ENCODE measurements around the gene GLTPD2. TPM values are rescaled to one million over a fixed set of nuclear protein-coding genes. Genes with fewer than 3 reads are reported as not detected.

The GLTPD2 gene
- total RNA-seq, 1 experiment from 2014 or later: not detected

DNA sequence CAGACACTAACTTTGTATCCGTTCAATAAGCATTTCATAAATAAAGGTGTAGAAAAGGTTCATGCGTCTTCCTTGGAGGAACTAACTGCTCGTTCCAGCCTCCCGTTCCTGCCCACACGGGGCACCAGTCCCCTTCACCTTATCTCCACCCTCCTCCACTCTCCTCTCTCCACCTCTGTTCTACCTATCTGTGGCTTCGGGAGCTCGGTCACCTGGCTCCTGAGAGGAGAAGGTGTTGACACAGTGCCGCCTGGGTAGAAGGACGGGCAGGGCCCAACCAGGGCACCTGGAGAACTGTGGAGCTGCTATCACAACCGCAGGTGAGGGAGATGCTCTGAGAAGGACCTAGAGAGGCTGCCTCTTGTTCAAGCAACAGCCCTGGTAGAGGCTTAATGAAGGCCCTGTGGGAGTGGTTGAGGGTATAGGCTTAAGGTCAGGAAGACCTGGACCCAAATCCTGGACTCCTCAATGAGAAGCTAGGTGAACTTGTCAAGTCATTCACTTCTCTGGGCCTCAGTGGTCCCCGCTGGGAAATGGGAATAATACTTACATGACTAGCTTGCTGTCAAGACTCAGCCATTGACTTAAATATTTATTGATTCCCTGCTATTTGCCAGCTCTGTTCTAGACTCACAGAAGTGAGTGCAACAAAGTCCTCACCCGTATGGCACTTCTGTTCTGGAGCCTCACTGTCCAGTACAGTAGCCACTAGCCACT lies 34.8 kb downstream of the GLTPD2 start:
- no peaks in the 10 kb centered on the region for H3K4me1 ChIP-seq (ENCODE audit: control insufficient read depth in 1 of 2, insufficient read depth in 2 of 2, low read length in 2 of 2)
- H3K9me2 ChIP-seq (ENCODE audit: insufficient read depth): no peaks in the 10 kb centered on the region
- H3K27me3 ChIP-seq (ENCODE audit: insufficient read depth, low read length): no peaks in the 10 kb centered on the region
- no peaks in the 10 kb centered on the region for H3K9me3 ChIP-seq (ENCODE audit: control insufficient read depth in 1 of 2, insufficient read depth in 1 of 2, low read depth in 1 of 2, low read length in 2 of 2)
- H3K36me3 ChIP-seq (ENCODE audit: control insufficient read depth in 1 of 2, insufficient read depth in 2 of 2, low read length in 2 of 2): no peaks in the 10 kb centered on the region; a peak in 1 of 4 replicates
- ChIA-PET POLR2A (interaction anchor here (0.6 kb wide), 1 partner anchor 47 kb away, joined by 3 read pairs; no protein-coding TSS in a partner anchor), CTCF (interaction anchor here (0.8 kb wide), 1 partner anchor 33 kb away, joined by 3 read pairs; no protein-coding TSS in a partner anchor), RAD21 (ENCODE audit: low non-redundant PET in 1 of 2, low total read pairs in 2 of 2, uncharacterized antibody in 2 of 2, unreplicated experiment in 2 of 2) (no interaction called here)
- H2AFZ ChIP-seq (ENCODE audit: low read depth, low read length, poor library complexity, severe bottlenecking): no peak overlapping the region
- H4K20me1 ChIP-seq (ENCODE audit: insufficient read depth): no peaks in the 10 kb centered on the region
- DNase-seq (ENCODE audit: low read depth, low spot score) (no peak), ATAC-seq (0 out of 2 replicates have a peak, but pooled peaks have one; percentile 20)
- H3K27ac ChIP-seq (ENCODE audit: low read depth, low read length): no peak overlapping the region
- H3K9ac ChIP-seq (ENCODE audit: low read length): no peak overlapping the region
- H3K4me3 ChIP-seq (replicated peaks in 1 of 2; ENCODE audit: low read depth in 1 of 2, low read length in 2 of 2): no peak overlapping the region
- TF ChIP-seq CTCF (IDR thresholded peaks at IDR 0.05 in 2 of 3, conservative IDR thresholded peaks at IDR 0.05 in 1 of 3; ENCODE audit: borderline replicate concordance in 1 of 3, insufficient read depth in 1 of 3, low read depth in 2 of 3, low read length in 2 of 3) (no peak), TCF7L2 (IDR thresholded peaks at IDR 0.05; ENCODE audit: borderline replicate concordance, extremely low read depth, insufficient read depth, insufficient read length) (no peak), CBX3 (IDR thresholded peaks at IDR 0.05; ENCODE audit: low read depth) (no peak), RAD21 (IDR thresholded peaks at IDR 0.05; ENCODE audit: low read depth) (no peak)
- no peak overlapping the region for H3K4me2 ChIP-seq (ENCODE audit: low read length)
- no TSS peak for BruUV-seq (replicated peaks)
- intact Hi-C loops (cut with micrococcal nuclease): no loop called here
- H3K79me2 ChIP-seq (ENCODE audit: insufficient read depth, low read length): no peaks in the 10 kb centered on the region

DNA sequence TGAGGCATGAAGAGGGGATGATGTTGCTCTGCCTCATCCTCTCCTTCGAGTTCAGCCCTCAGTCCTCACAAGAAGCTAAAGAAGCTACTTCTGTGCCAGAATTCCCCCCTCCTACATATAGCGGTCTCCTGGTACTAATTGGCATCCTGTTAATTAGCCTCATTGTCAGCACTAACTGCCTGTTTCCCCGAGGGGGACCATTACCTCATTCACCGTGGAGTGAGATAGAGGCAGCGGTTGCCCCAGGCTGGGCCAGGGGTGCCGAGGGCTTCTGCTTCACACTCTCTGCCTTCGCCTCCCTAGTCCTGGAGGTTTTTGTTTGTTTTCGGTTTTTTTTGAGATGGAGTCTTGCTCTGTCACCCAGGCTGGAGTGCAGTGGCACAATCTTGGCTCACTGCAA lies 38.6 kb downstream of the GLTPD2 start:
- Histone ChIP-seq H3K4me3 (replicated peaks in 1 of 2; ENCODE audit: low read depth in 1 of 2, low read length in 2 of 2) (no peak overlapping the region), H2AFZ (ENCODE audit: low read depth, low read length, poor library complexity, severe bottlenecking) (no peak overlapping the region), H3K27me3 (ENCODE audit: insufficient read depth, low read length) (no peaks in the 10 kb centered on the region), H4K20me1 (ENCODE audit: insufficient read depth) (no peaks in the 10 kb centered on the region), H3K9me3 (ENCODE audit: control insufficient read depth in 1 of 2, insufficient read depth in 1 of 2, low read depth in 1 of 2, low read length in 2 of 2) (no peaks in the 10 kb centered on the region), H3K27ac (ENCODE audit: low read depth, low read length) (no peak overlapping the region), H3K79me2 (ENCODE audit: insufficient read depth, low read length) (no peaks in the 10 kb centered on the region), H3K4me2 (ENCODE audit: low read length) (no peak overlapping the region), H3K9ac (ENCODE audit: low read length) (no peak overlapping the region), H3K9me2 (ENCODE audit: insufficient read depth) (no peaks in the 10 kb centered on the region), H3K4me1 (ENCODE audit: control insufficient read depth in 1 of 2, insufficient read depth in 2 of 2, low read length in 2 of 2) (peaks cover 0 to 1% of the 10 kb centered on the region in 2 experiments; a peak in 1 of 4 replicates), H3K36me3 (ENCODE audit: control insufficient read depth in 1 of 2, insufficient read depth in 2 of 2, low read length in 2 of 2) (no peaks in the 10 kb centered on the region)
- ATAC-seq: no peak
- RAD21 ChIA-PET (ENCODE audit: low non-redundant PET in 1 of 2, low total read pairs in 2 of 2, uncharacterized antibody in 2 of 2, unreplicated experiment in 2 of 2): no interaction called here
- intact Hi-C loops (cut with micrococcal nuclease): no loop called here
- POLR2A ChIA-PET: no interaction called here
- DNase-seq (ENCODE audit: low read depth, low spot score): no peak
- no TSS peak for BruUV-seq (replicated peaks)
- CTCF ChIA-PET: no interaction called here
- TF ChIP-seq, protein P1, sequence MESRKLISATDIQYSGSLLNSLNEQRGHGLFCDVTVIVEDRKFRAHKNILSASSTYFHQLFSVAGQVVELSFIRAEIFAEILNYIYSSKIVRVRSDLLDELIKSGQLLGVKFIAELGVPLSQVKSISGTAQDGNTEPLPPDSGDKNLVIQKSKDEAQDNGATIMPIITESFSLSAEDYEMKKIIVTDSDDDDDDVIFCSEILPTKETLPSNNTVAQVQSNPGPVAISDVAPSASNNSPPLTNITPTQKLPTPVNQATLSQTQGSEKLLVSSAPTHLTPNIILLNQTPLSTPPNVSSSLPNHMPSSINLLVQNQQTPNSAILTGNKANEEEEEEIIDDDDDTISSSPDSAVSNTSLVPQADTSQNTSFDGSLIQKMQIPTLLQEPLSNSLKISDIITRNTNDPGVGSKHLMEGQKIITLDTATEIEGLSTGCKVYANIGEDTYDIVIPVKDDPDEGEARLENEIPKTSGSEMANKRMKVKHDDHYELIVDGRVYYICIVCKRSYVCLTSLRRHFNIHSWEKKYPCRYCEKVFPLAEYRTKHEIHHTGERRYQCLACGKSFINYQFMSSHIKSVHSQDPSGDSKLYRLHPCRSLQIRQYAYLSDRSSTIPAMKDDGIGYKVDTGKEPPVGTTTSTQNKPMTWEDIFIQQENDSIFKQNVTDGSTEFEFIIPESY (IDR thresholded peaks at IDR 0.05; ENCODE audit: extremely low read depth, insufficient replicate concordance, low read length): no peak
- TF ChIP-seq ZFX (IDR thresholded peaks at IDR 0.05) (no peak), YY1 (IDR thresholded peaks at IDR 0.05; ENCODE audit: extremely low read depth, insufficient replicate concordance, low read depth, low read length) (no peak), ZNF274 (IDR thresholded peaks at IDR 0.05; ENCODE audit: low read depth, low read length) (no peak), SRF (IDR thresholded peaks at IDR 0.05; ENCODE audit: low read depth) (no peak), SIN3A (IDR thresholded peaks at IDR 0.05; ENCODE audit: low read depth) (no peak)

Measured in HCT116 (cell line).